Naive thymus-derived CD8-positive, alpha-beta T cell (primary cell): Measurements from ENCODE around the gene PLBD1. TPM values are rescaled to one million over a fixed set of nuclear protein-coding genes. Genes with fewer than 3 reads are reported as not detected.
A peak's percentile ranks its signal among the peaks of the same experiment; 100 is the strongest.

Source experiments
- ATAC-seq, 2 donors: fragments of 150-1000 bp; cut with Tn5 transposase in 1 of 2; sonication (Bioruptor Pico), chemical (Tn5 transposase) in 1 of 2; 1 replicate in 1 of 2; 2 replicates in 1 of 2; pipeline ENCODE4 v1.10.0; 2021; ENCODE audit warnings: mild to moderate bottlenecking in 2 of 2, moderate library complexity in 2 of 2
- POLR2A ChIA-PET: fragments of 350-600 bp; sonication (Branson Sonifier 250); formaldehyde crosslinking; loops from one replicate; lab custom pipeline; 2021; ENCODE audit warnings: antibody characterized with exemption; lab: Charles Lee
- DNase-seq, 10 donors: peaks; one replicate each; pipeline versions ENCODE4 v3.0.0 to v3.0.0-alpha.2; 2020 to 2022
- H3K27ac Mint-ChIP-seq, 10 donors: one replicate each; pipeline ENCODE4 v1.8.0; 2020 to 2022; ENCODE audit warnings: mild to moderate bottlenecking in 10 of 10, mixed read lengths in 10 of 10, moderate library complexity in 4 of 10, inconsistent platforms in 1 of 10
- H3K27me3 Mint-ChIP-seq, 5 donors: one replicate each; pipeline ENCODE4 v1.8.0; 2021 to 2022; ENCODE audit warnings: mixed read lengths in 5 of 5
- H3K36me3 Mint-ChIP-seq, 3 donors: one replicate each; pipeline ENCODE4 v1.8.0; 2020 to 2022; ENCODE audit warnings: mixed read lengths in 3 of 3, mild to moderate bottlenecking in 2 of 3, inconsistent platforms in 1 of 3
- H3K4me1 Mint-ChIP-seq, 4 donors: one replicate each; pipeline ENCODE4 v1.8.0; 2021 to 2022; ENCODE audit warnings: mixed read lengths in 4 of 4
- H3K4me3 Mint-ChIP-seq, 10 donors: one replicate each; pipeline ENCODE4 v1.8.0; 2020 to 2022; ENCODE audit warnings: mild to moderate bottlenecking in 10 of 10, mixed read lengths in 10 of 10, moderate library complexity in 6 of 10, inconsistent platforms in 1 of 10
- H3K9me3 Mint-ChIP-seq, 9 donors: one replicate each; pipeline ENCODE4 v1.8.0; 2020 to 2022; ENCODE audit warnings: mixed read lengths in 9 of 9, mild to moderate bottlenecking in 3 of 9, inconsistent platforms in 1 of 9, moderate library complexity in 1 of 9
- polyA plus RNA-seq, 3 donors: library from polyadenylated mRNA; unstranded; fragments of 300-500 nt; fragmentation: Illumina TruSeq; gene quantifications; one replicate each; pipeline ENCODE4 v1.2.3, GENCODE V29; 2021
- total RNA-seq, 8 experiments: library from RNA in 2 of 8; stranded (reverse) in 2 of 8; gene quantifications; one replicate each; pipeline ENCODE4 v1.2.3 and lab custom pipeline; 2021 to 2026

PLBD1 gene
- total and polyA plus RNA-seq, 5 experiments from 2014 or later = 0.25 to 1.2 (median 0.84) TPM; not detected in 1

DNA sequence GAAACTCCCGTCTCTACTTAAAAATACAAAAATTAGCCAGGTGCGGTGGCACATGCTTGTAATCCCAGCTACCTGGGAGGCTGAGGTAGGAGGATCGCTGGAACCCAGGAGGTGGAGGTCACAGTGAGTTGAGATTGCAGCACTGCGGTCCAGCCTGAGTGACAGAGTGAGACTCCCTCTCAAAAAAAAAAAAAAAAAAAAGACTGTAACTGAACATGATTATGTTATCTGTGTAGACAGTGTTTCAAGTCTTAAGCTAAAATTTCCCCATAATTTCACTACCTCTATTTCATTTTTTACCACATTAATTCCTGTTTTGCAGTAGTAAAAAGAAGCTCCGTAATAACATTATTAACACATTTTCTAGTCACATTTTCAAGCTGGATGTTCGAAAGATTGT, 5.4 kb downstream of the PLBD1 start:
- Mint-ChIP-seq H3K9me3 (peaks cover 0 to 2% (median 0%) of the 10 kb centered on the region in 9 donors), H3K4me1 (peaks cover 9 to 25% (median 22%) of the 10 kb centered on the region in 4 donors), H3K36me3 (peaks cover 0 to 4% (median 0%) of the 10 kb centered on the region in 3 donors), H3K27ac (no peak overlapping the region), H3K27me3 (peaks cover 4 to 17% (median 10%) of the 10 kb centered on the region in 5 donors), H3K4me3 (no peak overlapping the region)
- ATAC-seq (no peak), DNase-seq (no peak)
- POLR2A ChIA-PET = interaction anchor here (0.7 kb wide), 1 partner anchor 341 kb away, joined by 3 read pairs; no protein-coding TSS in a partner anchor

- POLR2A ChIA-PET = interaction anchor here (0.7 kb wide), 1 partner anchor 341 kb away, joined by 3 read pairs; no protein-coding TSS in a partner anchor
- Mint-ChIP-seq H3K27ac (no peak overlapping the region), H3K4me3 (no peak overlapping the region), H3K27me3 (peaks cover 4 to 12% (median 10%) of the 10 kb centered on the region in 5 donors), H3K9me3 (peaks cover 0 to 2% (median 0%) of the 10 kb centered on the region in 9 donors), H3K4me1 (peaks cover 9 to 22% (median 20%) of the 10 kb centered on the region in 4 donors), H3K36me3 (peaks cover 0 to 4% (median 0%) of the 10 kb centered on the region in 3 donors)
- no peak for ATAC-seq
- DNase-seq = no peak
Measured at GRCh38 chr12:14561677-14562238, 5.9 kb downstream of the PLBD1 start.

- Mint-ChIP-seq H3K27me3 (peaks cover 2 to 10% (median 7%) of the 10 kb centered on the region in 5 donors), H3K4me1 (peaks cover 9 to 22% (median 19%) of the 10 kb centered on the region in 4 donors), H3K4me3 (peak overlapping the region in 3 of 10 donors; percentile 9 to 39 (median 26)), H3K36me3 (peaks cover 0 to 1% (median 0%) of the 10 kb centered on the region in 3 donors), H3K27ac (peak overlapping the region in 1 of 10 donors; percentile 57), H3K9me3 (peaks cover 0 to 2% (median 0%) of the 10 kb centered on the region in 9 donors)
- ATAC-seq = no peak
- no peak for DNase-seq
- POLR2A ChIA-PET = no interaction called here
Measured at GRCh38 chr12:14560904-14561574, 6.6 kb downstream of the PLBD1 start.

DNA sequence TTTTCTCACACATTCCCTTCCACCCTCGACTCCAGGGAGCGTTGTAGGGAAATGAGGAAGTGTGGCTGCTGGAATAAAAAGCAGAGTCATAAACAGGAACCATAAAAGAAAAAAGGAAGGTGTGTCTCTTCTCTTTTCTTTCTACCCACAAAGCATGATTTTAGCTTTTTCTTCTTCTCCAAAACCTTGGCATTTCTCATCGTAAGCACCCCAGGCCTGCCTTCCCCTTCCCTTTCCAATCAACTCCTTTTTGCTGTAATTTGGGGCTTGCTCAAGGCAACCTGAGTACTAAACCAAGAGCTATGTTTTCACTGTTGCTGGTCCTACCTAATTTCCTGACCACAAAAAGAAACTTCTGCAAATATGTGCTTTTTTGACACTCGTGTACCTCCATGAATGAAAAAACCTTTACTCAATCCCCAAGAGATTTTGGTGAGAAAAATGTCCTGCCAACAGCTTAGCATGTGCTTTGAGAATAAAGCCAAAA, 9.2 kb downstream of the PLBD1 start:
- no peaks in the 10 kb centered on the region for H3K27me3 Mint-ChIP-seq
- POLR2A ChIA-PET = no interaction called here
- DNase-seq (no peak), ATAC-seq (no peak)
- H3K27ac Mint-ChIP-seq = no peak overlapping the region
- H3K36me3 Mint-ChIP-seq = no peaks in the 10 kb centered on the region
- H3K9me3 Mint-ChIP-seq = no peaks in the 10 kb centered on the region
- no peak overlapping the region for H3K4me3 Mint-ChIP-seq
- peaks cover 9 to 22% (median 17%) of the 10 kb centered on the region in 4 donors for H3K4me1 Mint-ChIP-seq

- ATAC-seq (no peak), DNase-seq (no peak)
- peaks cover 9 to 22% (median 17%) of the 10 kb centered on the region in 4 donors for H3K4me1 Mint-ChIP-seq
- H3K27me3 Mint-ChIP-seq = peaks cover 0 to 1% (median 0%) of the 10 kb centered on the region in 5 donors
- no peak overlapping the region for H3K4me3 Mint-ChIP-seq
- H3K36me3 Mint-ChIP-seq = no peaks in the 10 kb centered on the region
- POLR2A ChIA-PET = no interaction called here
- no peaks in the 10 kb centered on the region for H3K9me3 Mint-ChIP-seq
- no peak overlapping the region for H3K27ac Mint-ChIP-seq
Measured at GRCh38 chr12:14557966-14558365, 9.7 kb downstream of the PLBD1 start.

DNA sequence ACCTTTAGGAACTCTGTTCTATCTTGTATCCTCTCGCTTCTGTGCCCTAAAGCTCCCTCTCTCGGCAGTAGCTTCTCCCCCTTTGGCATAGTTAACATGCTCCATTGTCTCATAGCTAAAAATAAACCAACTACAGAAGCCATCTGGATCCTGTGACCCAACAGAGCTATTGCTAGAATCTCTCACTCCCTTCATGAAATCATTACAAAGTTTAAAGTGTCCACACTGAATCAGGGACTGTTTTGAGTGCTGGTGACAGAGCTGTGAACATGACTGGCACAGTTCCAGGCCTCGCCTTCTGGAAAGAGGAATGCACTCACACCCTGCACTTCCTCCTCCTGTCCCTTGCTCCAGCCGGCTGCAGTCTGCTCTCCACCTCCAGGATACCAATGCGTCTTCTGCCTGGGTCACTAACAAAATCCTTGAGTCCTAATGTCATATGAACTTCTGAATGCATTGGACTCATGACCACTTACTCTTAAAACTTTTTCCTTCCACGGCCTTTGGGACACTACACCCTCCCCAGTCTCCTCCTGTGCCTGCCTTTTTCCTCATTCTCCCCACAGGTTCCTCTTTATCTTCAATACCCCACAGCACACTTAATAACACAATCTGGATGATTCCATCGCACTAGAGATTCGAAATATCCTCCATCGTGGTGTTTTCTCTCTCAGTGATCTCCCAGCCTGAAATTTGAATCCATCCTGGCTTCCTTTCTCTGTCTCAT, 13.2 kb downstream of the PLBD1 start:
- POLR2A ChIA-PET = no interaction called here
- H3K9me3 Mint-ChIP-seq = peaks cover 0 to 4% (median 0%) of the 10 kb centered on the region in 9 donors
- no peak for ATAC-seq

DNA sequence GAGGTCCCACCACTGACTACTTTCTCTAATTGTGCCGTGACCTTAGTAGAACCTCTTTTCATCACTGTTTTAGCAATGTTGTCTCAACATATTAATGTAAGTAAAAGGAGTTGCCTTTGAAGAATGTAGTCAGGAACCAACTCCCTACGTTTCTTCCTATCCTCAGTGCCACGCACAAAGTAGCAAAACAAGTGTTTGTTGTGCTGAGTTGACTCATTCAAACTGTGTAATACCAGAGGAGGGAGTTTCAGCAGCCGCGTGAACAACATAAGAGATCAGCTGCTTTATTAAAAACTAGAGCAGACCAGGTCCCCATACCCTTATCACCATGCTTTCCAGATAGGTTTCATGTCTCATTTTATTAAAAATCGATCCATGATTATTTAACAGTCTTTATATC, 19.1 kb downstream of the PLBD1 start:
- Mint-ChIP-seq H3K4me1 (no peaks in the 10 kb centered on the region), H3K27me3 (peaks cover 0 to 14% (median 5%) of the 10 kb centered on the region in 5 donors)

More for the DNA sequence above, 13.2 kb downstream of the PLBD1 start:
- H3K27ac Mint-ChIP-seq = no peak overlapping the region
- DNase-seq = no peak
- peaks cover 0 to 8% (median 3%) of the 10 kb centered on the region in 5 donors for H3K27me3 Mint-ChIP-seq
- peaks cover 0 to 5% (median 0%) of the 10 kb centered on the region in 3 donors for H3K36me3 Mint-ChIP-seq
- no peak overlapping the region for H3K4me3 Mint-ChIP-seq
- H3K4me1 Mint-ChIP-seq = peaks cover 6 to 10% (median 7%) of the 10 kb centered on the region in 4 donors

DNA sequence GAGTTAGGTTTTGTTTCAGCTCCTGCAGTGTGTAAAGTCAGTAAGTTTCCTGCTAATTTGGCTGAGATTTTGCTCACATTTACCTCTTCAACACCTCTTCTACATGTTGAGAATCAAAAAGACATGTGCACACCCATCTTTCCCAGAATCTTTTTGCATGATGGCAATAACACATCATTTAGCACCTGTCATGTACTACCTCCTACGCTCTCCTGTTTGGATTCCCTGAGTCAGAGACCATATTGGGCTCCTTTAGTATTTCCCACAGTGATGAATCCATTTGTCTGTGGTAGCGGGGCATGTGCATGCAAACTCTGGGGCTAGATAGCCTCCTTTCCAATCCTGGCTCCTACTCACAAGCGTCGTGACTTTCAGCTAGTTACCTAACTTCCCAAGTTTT, 20.1 kb downstream of the PLBD1 start:
- DNase-seq (no peak), ATAC-seq (no peak)
- H3K4me1 Mint-ChIP-seq = no peaks in the 10 kb centered on the region
- H3K4me3 Mint-ChIP-seq = no peak overlapping the region
- H3K27ac Mint-ChIP-seq = no peak overlapping the region
- H3K36me3 Mint-ChIP-seq = peaks cover 0 to 5% (median 0%) of the 10 kb centered on the region in 3 donors
- H3K9me3 Mint-ChIP-seq = peaks cover 0 to 4% (median 0%) of the 10 kb centered on the region in 9 donors
- POLR2A ChIA-PET = interaction anchor here (0.7 kb wide), 1 partner anchor 207 kb away, joined by 3 read pairs; no protein-coding TSS in a partner anchor
- H3K27me3 Mint-ChIP-seq = peaks cover 0 to 11% (median 4%) of the 10 kb centered on the region in 5 donors

More for the DNA sequence above, 19.1 kb downstream of the PLBD1 start:
- H3K36me3 Mint-ChIP-seq = peaks cover 0 to 5% (median 0%) of the 10 kb centered on the region in 3 donors
- DNase-seq (no peak), ATAC-seq (no peak)
- POLR2A ChIA-PET = no interaction called here
- H3K27ac Mint-ChIP-seq = no peak overlapping the region
- H3K9me3 Mint-ChIP-seq = peaks cover 0 to 4% (median 0%) of the 10 kb centered on the region in 9 donors
- no peak overlapping the region for H3K4me3 Mint-ChIP-seq

- Mint-ChIP-seq H3K4me1 (no peaks in the 10 kb centered on the region), H3K36me3 (peaks cover 0 to 5% (median 0%) of the 10 kb centered on the region in 3 donors), H3K27ac (no peak overlapping the region), H3K27me3 (peaks cover 0 to 11% (median 4%) of the 10 kb centered on the region in 5 donors), H3K4me3 (no peak overlapping the region), H3K9me3 (peaks cover 0 to 4% (median 0%) of the 10 kb centered on the region in 9 donors)
- POLR2A ChIA-PET = no interaction called here
- ATAC-seq (no peak), DNase-seq (no peak)
Measured at GRCh38 chr12:14545144-14546124, 22.2 kb downstream of the PLBD1 start.

- Mint-ChIP-seq H3K27me3 (peaks cover 0 to 5% (median 0%) of the 10 kb centered on the region in 5 donors), H3K36me3 (no peaks in the 10 kb centered on the region), H3K4me3 (no peak overlapping the region), H3K9me3 (no peaks in the 10 kb centered on the region), H3K4me1 (no peaks in the 10 kb centered on the region), H3K27ac (peak overlapping the region in 1 of 10 donors; percentile 0)
- DNase-seq (no peak), ATAC-seq (no peak)
- POLR2A ChIA-PET = no interaction called here
Measured at GRCh38 chr12:14540801-14541462, 26.8 kb downstream of the PLBD1 start.

DNA sequence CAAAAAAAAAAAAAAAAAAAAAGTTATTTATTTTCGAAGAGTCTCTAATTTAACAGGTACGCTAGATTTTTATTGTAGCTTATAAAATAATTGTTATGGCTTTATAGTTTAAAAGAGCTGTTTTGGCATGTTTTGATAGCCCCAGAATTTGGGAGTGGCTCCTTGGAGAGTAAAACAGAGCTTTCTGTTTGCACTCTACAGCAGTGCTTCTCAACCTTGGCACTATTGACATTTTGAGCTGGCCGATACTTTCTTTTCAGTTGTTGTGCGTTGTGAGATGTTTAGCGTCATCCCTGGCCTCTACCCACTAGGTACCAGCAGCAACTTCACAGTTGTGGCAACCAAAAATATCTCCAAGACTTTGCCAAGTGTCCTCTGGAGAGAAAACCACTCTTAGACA, 30.6 kb downstream of the PLBD1 start:
- DNase-seq (no peak), ATAC-seq (no peak)
- no peak overlapping the region for H3K4me3 Mint-ChIP-seq
- H3K27me3 Mint-ChIP-seq = peaks cover 0 to 5% (median 2%) of the 10 kb centered on the region in 5 donors
- H3K36me3 Mint-ChIP-seq = no peaks in the 10 kb centered on the region
- H3K4me1 Mint-ChIP-seq = no peaks in the 10 kb centered on the region
- peaks cover 0 to 4% (median 0%) of the 10 kb centered on the region in 9 donors for H3K9me3 Mint-ChIP-seq
- H3K27ac Mint-ChIP-seq = no peak overlapping the region
- POLR2A ChIA-PET = no interaction called here
